Measurements from ENCODE around the gene CCDC116.
"Not testable (repeated sequence)": the region's sequence is repeated elsewhere in the genome, so short reads cannot be mapped to it uniquely, and the experiment has no call there.

CCDC116 gene

GRCh38 chr22:21666786-21667185 lies 34.2 kb downstream of the CCDC116 start:
- no peak for DNase-seq (ENCODE audit: extremely low read depth, low read depth)
- no peak for TF ChIP-seq CTCF (IDR thresholded peaks at IDR 0.05; ENCODE audit: low read depth, low read length, missing control alignments)
- peak overlapping the region; percentile 94 for H3K4me3 ChIP-seq (replicated peaks; ENCODE audit: low read depth, low read length)

GRCh38 chr22:21669026-21669425 lies 36.5 kb downstream of the CCDC116 start:
- DNase-seq (ENCODE audit: extremely low read depth, low read depth) = no peak
- no peak overlapping the region for H3K4me3 ChIP-seq (replicated peaks; ENCODE audit: low read depth, low read length)
- no peak for TF ChIP-seq CTCF (IDR thresholded peaks at IDR 0.05; ENCODE audit: low read depth, low read length, missing control alignments)

- TF ChIP-seq CTCF (IDR thresholded peaks at IDR 0.05; ENCODE audit: low read depth, low read length, missing control alignments) = no peak
- H3K4me3 ChIP-seq (replicated peaks; ENCODE audit: low read depth, low read length) = no peak overlapping the region
- no peak for DNase-seq (ENCODE audit: extremely low read depth, low read depth)
Measured at GRCh38 chr22:21672107-21672629, 39.6 kb downstream of the CCDC116 start.

GRCh38 chr22:21673534-21674321 lies 41.2 kb downstream of the CCDC116 start:
- no peak for DNase-seq (ENCODE audit: extremely low read depth, low read depth)
- TF ChIP-seq CTCF (IDR thresholded peaks at IDR 0.05; ENCODE audit: low read depth, low read length, missing control alignments) = no peak
- H3K4me3 ChIP-seq (replicated peaks; ENCODE audit: low read depth, low read length) = no peak overlapping the region

- no peak overlapping the region for H3K4me3 ChIP-seq (replicated peaks; ENCODE audit: low read depth, low read length)
- TF ChIP-seq CTCF (IDR thresholded peaks at IDR 0.05; ENCODE audit: low read depth, low read length, missing control alignments) = no peak
- no peak for DNase-seq (ENCODE audit: extremely low read depth, low read depth)
Measured at GRCh38 chr22:21674638-21675245, 42.2 kb downstream of the CCDC116 start.

- TF ChIP-seq CTCF (IDR thresholded peaks at IDR 0.05; ENCODE audit: low read depth, low read length, missing control alignments) = no peak
- DNase-seq (ENCODE audit: extremely low read depth, low read depth) = no peak
- H3K4me3 ChIP-seq (replicated peaks; ENCODE audit: low read depth, low read length) = no peak overlapping the region
Measured at GRCh38 chr22:21677606-21678443, 45.3 kb downstream of the CCDC116 start.

- DNase-seq (ENCODE audit: extremely low read depth, low read depth) = not testable (repeated sequence)
Measured at GRCh38 chr22:21678842-21679241, 46.3 kb downstream of the CCDC116 start.

More at GRCh38 chr22:21678842-21679241, 46.3 kb downstream of the CCDC116 start:
- H3K4me3 ChIP-seq (replicated peaks; ENCODE audit: low read depth, low read length) = not testable (repeated sequence)

Data from HFF-Myc (cell line).